SK-N-SH (cell line): ENCODE measurements around the gene SCO2.

Experiments used
- CTCF ChIP-seq: fragments of 200-600 bp; sonication (generic); IDR thresholded peaks from 2 replicates; pipeline ENCODE4 v1.6.1; 2017; ENCODE audit warnings: antibody characterized with exemption, mild to moderate bottlenecking, moderate library complexity
- EP300 ChIP-seq, 2 experiments: IDR thresholded peaks; 2 replicates each; pipeline versions ENCODE4 v1.4.0 to v1.6.1; 2012; ENCODE audit warnings: borderline replicate concordance in 1 of 2, low read depth in 1 of 2, low read length in 1 of 2
- EZH2phosphoT487 ChIP-seq: fragments of 200-600 bp; sonication (generic); IDR thresholded peaks from 2 replicates; pipeline ENCODE4 v1.6.1; 2017; ENCODE audit warnings: low read depth, mixed run types, mild to moderate bottlenecking, antibody characterized with exemption, moderate library complexity, borderline replicate concordance
- FOXJ3 ChIP-seq: sonication (generic); formaldehyde crosslinking; IDR thresholded peaks from 2 replicates; pipeline ENCODE4 v1.5.1; 2020; ENCODE audit warnings: mild to moderate bottlenecking, missing genetic modification reagents
- FOXM1 ChIP-seq: IDR thresholded peaks from 2 replicates; pipeline ENCODE4 v1.4.0; 2012; ENCODE audit warnings: low read depth, mild to moderate bottlenecking
- REST ChIP-seq: IDR thresholded peaks from 2 replicates; pipeline ENCODE4 v1.6.1; 2012; ENCODE audit warnings: mild to moderate bottlenecking, low read depth, low read length, moderate library complexity
- RFX5 ChIP-seq: IDR thresholded peaks from 2 replicates; pipeline ENCODE4 v1.6.1; 2012; ENCODE audit warnings: mild to moderate bottlenecking, improper control_type of control experiment, low read length
- RXRA ChIP-seq: IDR thresholded peaks from 2 replicates; pipeline ENCODE4 v1.4.0; 2012; ENCODE audit warnings: low read depth, mild to moderate bottlenecking, borderline replicate concordance
- YY1 ChIP-seq: IDR thresholded peaks from 2 replicates; pipeline ENCODE4 v1.4.0; 2012; ENCODE audit warnings: low read depth, mild to moderate bottlenecking
- ZBTB33 ChIP-seq: IDR thresholded peaks from 2 replicates; pipeline ENCODE4 v1.4.0; 2012; ENCODE audit warnings: low read depth, borderline replicate concordance
- TF ChIP-seq, protein P1 (sequence below): fragments of 150-350 bp; IDR thresholded peaks from 2 replicates; pipeline ENCODE4 v1.6.1; 2017; ENCODE audit warnings: antibody characterized with exemption, low read length, low read depth, borderline replicate concordance
- TF ChIP-seq, protein P2 (sequence below): IDR thresholded peaks from 2 replicates; pipeline ENCODE4 v1.4.0; 2012; ENCODE audit warnings: low read depth, borderline replicate concordance
- TF ChIP-seq, protein P3 (sequence below): IDR thresholded peaks from 2 replicates; pipeline ENCODE4 v1.4.0; 2012; ENCODE audit warnings: low read depth

DNA sequence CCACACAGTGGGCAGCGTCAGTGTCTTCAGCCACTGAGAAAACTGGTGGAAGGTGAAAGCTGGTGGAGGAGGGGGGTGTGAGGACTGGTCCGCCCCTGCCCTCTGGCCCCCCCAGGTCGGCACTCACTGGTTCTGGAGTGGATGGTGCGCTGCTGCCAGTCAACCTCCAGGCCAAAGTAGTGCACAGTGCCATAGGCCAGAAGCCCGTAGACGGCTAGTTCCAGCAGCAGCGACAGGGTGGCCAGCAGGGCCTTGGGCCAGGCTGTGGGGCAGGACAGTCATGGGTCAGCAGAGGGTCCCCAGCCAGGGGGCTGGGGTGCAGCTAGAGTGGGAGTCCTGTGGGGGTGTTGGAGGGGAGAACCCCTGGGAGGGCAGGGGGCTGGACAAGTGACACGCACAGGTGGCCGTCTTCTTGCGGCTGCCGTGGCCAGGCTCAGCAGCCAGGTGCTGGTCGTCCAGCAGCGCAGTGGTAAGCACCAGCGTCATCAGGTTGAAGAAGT is 20.1 kb downstream of the SCO2 start:
- no peak for TF ChIP-seq CTCF
- TF ChIP-seq, protein P1, sequence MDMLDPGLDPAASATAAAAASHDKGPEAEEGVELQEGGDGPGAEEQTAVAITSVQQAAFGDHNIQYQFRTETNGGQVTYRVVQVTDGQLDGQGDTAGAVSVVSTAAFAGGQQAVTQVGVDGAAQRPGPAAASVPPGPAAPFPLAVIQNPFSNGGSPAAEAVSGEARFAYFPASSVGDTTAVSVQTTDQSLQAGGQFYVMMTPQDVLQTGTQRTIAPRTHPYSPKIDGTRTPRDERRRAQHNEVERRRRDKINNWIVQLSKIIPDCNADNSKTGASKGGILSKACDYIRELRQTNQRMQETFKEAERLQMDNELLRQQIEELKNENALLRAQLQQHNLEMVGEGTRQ, result no peak
- TF ChIP-seq EP300 (IDR thresholded peaks at IDR 0.05; ENCODE audit: borderline replicate concordance in 1 of 2, low read depth in 1 of 2, low read length in 1 of 2), result no peak
- no peak for TF ChIP-seq RFX5
- TF ChIP-seq FOXJ3 (CRISPR knock-in tag), result no peak
- no peak for TF ChIP-seq YY1
- no peak for TF ChIP-seq EZH2phosphoT487
- TF ChIP-seq, protein P2, sequence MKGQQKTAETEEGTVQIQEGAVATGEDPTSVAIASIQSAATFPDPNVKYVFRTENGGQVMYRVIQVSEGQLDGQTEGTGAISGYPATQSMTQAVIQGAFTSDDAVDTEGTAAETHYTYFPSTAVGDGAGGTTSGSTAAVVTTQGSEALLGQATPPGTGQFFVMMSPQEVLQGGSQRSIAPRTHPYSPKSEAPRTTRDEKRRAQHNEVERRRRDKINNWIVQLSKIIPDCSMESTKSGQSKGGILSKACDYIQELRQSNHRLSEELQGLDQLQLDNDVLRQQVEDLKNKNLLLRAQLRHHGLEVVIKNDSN, result no peak
- no peak for TF ChIP-seq RXRA
- no peak for TF ChIP-seq REST
- TF ChIP-seq, protein P3, sequence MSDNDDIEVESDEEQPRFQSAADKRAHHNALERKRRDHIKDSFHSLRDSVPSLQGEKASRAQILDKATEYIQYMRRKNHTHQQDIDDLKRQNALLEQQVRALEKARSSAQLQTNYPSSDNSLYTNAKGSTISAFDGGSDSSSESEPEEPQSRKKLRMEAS, result no peak
- no peak for TF ChIP-seq FOXM1
- no peak for TF ChIP-seq ZBTB33
